Glutamatergic neuron (in vitro differentiated cells): ENCODE data around the gene OVOL1. TPM values are rescaled to one million over a fixed set of nuclear protein-coding genes. Genes with fewer than 3 reads are reported as not detected.
"Not testable (repeated sequence)": the region's sequence is repeated elsewhere in the genome, so short reads cannot be mapped to it uniquely, and the experiment has no call there.

Experiments
- DNase-seq: peaks from one replicate; pipeline ENCODE4 v3.0.0; 2022
- H3K27ac Mint-ChIP-seq: one replicate; pipeline ENCODE4 v1.8.0; 2020; ENCODE audit warnings: mild to moderate bottlenecking, mixed read lengths, inconsistent platforms; ENCODE audit not compliant: unreplicated experiment
- H3K27me3 Mint-ChIP-seq: one replicate; pipeline ENCODE4 v1.8.0; 2020; ENCODE audit warnings: mild to moderate bottlenecking, moderate library complexity, mixed read lengths, inconsistent platforms; ENCODE audit not compliant: unreplicated experiment
- H3K36me3 Mint-ChIP-seq: one replicate; pipeline ENCODE4 v1.8.0; 2020; ENCODE audit warnings: mild to moderate bottlenecking, mixed read lengths, inconsistent platforms; ENCODE audit not compliant: unreplicated experiment
- H3K4me1 Mint-ChIP-seq: one replicate; pipeline ENCODE4 v1.8.0; 2020; ENCODE audit warnings: mild to moderate bottlenecking, low read depth, mixed read lengths, inconsistent platforms; ENCODE audit not compliant: unreplicated experiment
- H3K4me3 Mint-ChIP-seq: one replicate; pipeline ENCODE4 v1.8.0; 2020; ENCODE audit warnings: mild to moderate bottlenecking, mixed read lengths, inconsistent platforms; ENCODE audit not compliant: unreplicated experiment
- H3K9me3 Mint-ChIP-seq: one replicate; pipeline ENCODE4 v1.8.0; 2020; ENCODE audit warnings: mild to moderate bottlenecking, moderate library complexity, mixed read lengths, inconsistent platforms; ENCODE audit not compliant: unreplicated experiment
- CTCF ChIP-seq: fragments of 200-600 bp; sonication (generic); IDR thresholded peaks from one replicate; pipeline ENCODE4 v1.5.0; 2021; ENCODE audit not compliant: partially characterized antibody, unreplicated experiment
- total RNA-seq: library from RNA; stranded (reverse); fragmentation: NEBNext Ultra II Directional; extraction: Animal tissue kit (Norgen Biotek cat#: 25700); gene quantifications from one replicate; pipeline ENCODE4 v1.2.1, GENCODE V29; 2021; ENCODE audit not compliant: unreplicated experiment

The OVOL1 gene
- total RNA-seq, 1 donor from 2014 or later, result not detected

DNA sequence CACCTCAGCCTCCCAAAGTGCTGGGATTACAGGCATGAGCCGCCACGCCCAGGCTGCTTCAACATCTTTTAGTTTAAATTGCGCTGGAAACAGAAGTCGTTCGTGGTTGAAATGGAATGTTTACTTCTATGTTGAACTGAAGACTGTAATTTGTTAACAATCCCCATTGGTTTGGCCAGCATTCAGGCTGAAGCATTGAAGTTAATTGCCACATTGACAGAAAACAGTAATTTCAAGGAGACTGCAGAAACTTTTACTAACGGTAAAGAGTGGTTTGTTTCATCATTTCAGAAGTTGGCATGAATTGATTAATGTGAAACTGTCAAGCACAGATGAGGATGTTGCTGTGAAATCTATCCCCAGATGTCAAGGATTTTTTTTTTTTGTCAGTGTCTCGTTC, 20.3 kb upstream of the OVOL1 start:
- Mint-ChIP-seq H3K9me3 (peaks cover 4% of the 10 kb centered on the region), H3K27ac (no peak overlapping the region)

DNA sequence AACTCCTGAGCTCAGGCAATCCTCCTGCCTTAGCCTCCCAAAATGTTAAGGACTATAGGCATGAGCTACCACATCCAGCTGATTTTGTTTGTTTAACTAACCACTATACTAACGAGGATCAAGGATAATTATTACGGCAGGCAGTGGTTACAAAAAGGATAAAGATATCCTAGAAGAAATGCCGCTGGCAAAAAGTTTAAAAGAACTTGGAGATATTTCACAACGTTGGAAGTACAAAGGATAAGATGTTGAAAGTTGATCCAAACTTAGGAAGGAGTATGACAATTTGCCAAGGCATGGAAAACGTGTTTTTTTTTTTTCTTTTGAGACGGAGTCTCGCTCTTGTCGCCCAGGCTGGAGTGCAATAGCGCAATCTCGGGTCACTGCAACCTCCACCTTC, 19.5 kb upstream of the OVOL1 start:
- no peak for DNase-seq
- Mint-ChIP-seq H3K9me3 (peaks cover 4% of the 10 kb centered on the region), H3K27ac (no peak overlapping the region)

More for the DNA sequence above, 20.3 kb upstream of the OVOL1 start:
- no peak for DNase-seq
- no peak for TF ChIP-seq CTCF
- Mint-ChIP-seq H3K36me3 (no peaks in the 10 kb centered on the region), H3K4me1 (no peaks in the 10 kb centered on the region), H3K4me3 (no peak overlapping the region), H3K27me3 (no peaks in the 10 kb centered on the region)

DNA sequence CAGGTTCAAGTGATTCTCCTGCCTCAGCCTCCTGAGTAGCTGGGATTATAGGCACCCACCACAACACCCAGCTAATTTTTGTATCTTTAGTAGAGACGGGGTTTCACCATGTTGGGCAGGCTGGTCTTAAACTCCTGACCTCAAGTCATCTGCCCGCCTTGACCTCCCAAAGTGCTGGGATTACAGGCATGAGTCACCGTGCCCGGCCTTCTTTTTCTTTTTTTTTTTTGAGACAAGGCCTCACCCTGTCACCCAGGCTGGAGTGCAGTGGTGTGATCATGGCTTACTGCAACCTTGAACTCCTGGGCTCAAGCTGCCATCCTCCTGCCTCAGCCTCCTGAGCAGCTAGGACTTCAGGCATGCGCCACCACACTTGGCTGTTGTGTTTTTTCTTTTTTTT, 19.1 kb upstream of the OVOL1 start:
- H3K9me3 Mint-ChIP-seq, H3K36me3 Mint-ChIP-seq, H3K27ac Mint-ChIP-seq, H3K27me3 Mint-ChIP-seq, DNase-seq, H3K4me3 Mint-ChIP-seq, H3K4me1 Mint-ChIP-seq: not testable (repeated sequence)

More for the DNA sequence above, 19.5 kb upstream of the OVOL1 start:
- no peaks in the 10 kb centered on the region for H3K4me1 Mint-ChIP-seq
- TF ChIP-seq CTCF, result no peak
- no peaks in the 10 kb centered on the region for H3K27me3 Mint-ChIP-seq
- H3K36me3 Mint-ChIP-seq, result no peaks in the 10 kb centered on the region
- no peak overlapping the region for H3K4me3 Mint-ChIP-seq

GRCh38 chr11:65770951-65771567, 15.8 kb upstream of the OVOL1 start:
- H3K36me3 Mint-ChIP-seq, result peaks cover 4% of the 10 kb centered on the region
- H3K9me3 Mint-ChIP-seq, result peaks cover 2% of the 10 kb centered on the region
- H3K27me3 Mint-ChIP-seq, result peaks cover 3% of the 10 kb centered on the region
- TF ChIP-seq CTCF, result no peak
- no peak overlapping the region for H3K4me3 Mint-ChIP-seq
- no peak overlapping the region for H3K27ac Mint-ChIP-seq
- H3K4me1 Mint-ChIP-seq, result no peaks in the 10 kb centered on the region
- no peak for DNase-seq

- Mint-ChIP-seq H3K4me3 (no peak overlapping the region), H3K27ac (no peak overlapping the region), H3K27me3 (peaks cover 3% of the 10 kb centered on the region), H3K9me3 (peaks cover 1% of the 10 kb centered on the region), H3K36me3 (peaks cover 4% of the 10 kb centered on the region), H3K4me1 (no peaks in the 10 kb centered on the region)
- TF ChIP-seq CTCF, result no peak
- no peak for DNase-seq
These were observed 15.2 kb upstream of the OVOL1 start for GRCh38 chr11:65771589-65772112.
